ENCODE measurements around the gene TMEM200A.

TMEM200A gene

DNA sequence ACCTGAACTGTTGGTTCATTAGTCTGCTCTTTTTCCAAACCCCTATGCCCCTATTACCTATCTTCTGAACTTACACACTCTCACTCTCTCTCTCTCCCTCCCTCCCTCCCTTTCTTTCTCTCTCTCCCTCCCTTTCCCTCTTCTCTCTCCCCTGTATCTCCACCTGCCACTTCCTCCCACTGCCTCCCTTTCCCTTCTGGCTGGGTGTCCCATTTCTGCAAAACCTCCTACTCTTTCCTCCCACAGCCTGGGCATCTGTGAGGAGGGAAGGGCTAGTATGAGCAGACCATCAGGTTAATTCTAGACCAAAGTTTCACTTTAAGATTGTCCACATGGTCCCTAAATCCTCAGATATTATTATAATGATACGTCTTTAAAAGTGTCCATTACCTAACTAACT is 95.1 kb downstream of the TMEM200A start:
- TF ChIP-seq, protein P1, sequence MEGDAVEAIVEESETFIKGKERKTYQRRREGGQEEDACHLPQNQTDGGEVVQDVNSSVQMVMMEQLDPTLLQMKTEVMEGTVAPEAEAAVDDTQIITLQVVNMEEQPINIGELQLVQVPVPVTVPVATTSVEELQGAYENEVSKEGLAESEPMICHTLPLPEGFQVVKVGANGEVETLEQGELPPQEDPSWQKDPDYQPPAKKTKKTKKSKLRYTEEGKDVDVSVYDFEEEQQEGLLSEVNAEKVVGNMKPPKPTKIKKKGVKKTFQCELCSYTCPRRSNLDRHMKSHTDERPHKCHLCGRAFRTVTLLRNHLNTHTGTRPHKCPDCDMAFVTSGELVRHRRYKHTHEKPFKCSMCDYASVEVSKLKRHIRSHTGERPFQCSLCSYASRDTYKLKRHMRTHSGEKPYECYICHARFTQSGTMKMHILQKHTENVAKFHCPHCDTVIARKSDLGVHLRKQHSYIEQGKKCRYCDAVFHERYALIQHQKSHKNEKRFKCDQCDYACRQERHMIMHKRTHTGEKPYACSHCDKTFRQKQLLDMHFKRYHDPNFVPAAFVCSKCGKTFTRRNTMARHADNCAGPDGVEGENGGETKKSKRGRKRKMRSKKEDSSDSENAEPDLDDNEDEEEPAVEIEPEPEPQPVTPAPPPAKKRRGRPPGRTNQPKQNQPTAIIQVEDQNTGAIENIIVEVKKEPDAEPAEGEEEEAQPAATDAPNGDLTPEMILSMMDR (conservative IDR thresholded peaks at IDR 0.05; ENCODE audit: low read depth): no peak
- no peak overlapping the region for H3K27ac ChIP-seq
- POLR2A ChIA-PET (ENCODE audit: low non-redundant PET): no interaction called here
- CTCF ChIA-PET: no interaction called here
- no peak for DNase-seq (ENCODE audit: low spot score)

GRCh38 chr6:130466052-130466747 is 100.4 kb downstream of the TMEM200A start:
- POLR2A ChIA-PET (ENCODE audit: low non-redundant PET): no interaction called here
- CTCF ChIA-PET: interaction anchor here (0.8 kb wide), 1 partner anchor 135 kb away, joined by 3 read pairs; no protein-coding TSS in a partner anchor
- no peak for DNase-seq (ENCODE audit: low spot score)
- TF ChIP-seq, protein P1 (conservative IDR thresholded peaks at IDR 0.05; ENCODE audit: low read depth): no peak
- H3K27ac ChIP-seq: no peak overlapping the region

DNA sequence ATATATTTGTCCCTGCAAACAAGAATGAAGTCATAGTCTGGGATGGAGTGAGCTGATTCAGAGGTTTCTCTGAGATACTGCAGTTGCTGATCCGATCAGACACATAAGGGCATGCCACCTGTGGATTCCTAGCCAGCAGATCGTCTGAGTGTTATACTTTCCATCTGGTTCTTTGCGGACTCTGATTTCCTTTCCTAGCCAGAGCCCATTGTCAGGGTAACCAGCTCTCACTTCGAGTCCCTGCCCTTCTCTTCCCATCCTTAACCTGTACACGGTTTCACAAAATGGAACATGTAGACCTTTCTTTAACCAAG is 100.9 kb downstream of the TMEM200A start:
- no peak for DNase-seq (ENCODE audit: low spot score)
- POLR2A ChIA-PET (ENCODE audit: low non-redundant PET): no interaction called here

DNA sequence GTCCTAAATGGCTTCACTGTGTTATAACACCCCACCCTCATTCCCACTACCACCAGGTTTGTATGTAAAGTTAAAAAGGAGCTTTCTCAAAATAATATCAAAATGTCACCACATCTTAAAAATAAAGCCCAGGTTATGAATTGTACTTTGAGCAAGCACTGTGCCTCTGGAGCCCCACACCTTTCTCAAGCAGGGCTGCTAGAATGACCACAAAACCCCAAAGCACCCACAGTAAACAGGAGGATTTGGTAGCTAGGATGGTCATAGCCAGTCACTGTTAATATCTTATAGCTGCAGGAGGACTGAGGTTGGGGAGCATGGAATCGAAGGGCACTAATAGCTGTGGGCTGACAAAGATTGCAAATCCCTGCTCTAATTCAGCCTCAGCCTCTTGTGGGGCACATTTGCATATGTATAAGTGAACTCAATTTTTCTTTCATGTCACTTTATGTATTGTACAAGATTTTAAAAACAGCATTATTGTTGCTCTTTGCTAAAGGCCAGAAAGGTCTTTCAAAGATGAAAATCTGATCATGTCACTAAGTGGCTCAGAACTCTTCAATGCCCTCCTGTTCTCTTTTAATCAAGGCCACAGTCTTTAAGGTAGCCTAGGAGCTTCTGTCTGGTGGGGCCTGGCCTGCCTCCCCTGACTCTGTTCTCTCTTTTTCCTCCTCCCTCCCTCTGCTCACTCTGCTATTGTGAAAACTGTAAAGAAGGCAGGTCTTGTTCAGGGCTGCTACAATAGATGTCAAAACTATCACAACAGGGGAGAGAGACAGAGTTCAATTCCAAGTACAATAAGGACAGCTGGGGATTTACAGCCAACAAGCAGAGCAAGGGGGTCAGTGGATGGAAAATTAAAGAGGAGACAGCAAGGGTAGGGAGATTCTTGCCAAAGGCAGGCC is 101.6 kb downstream of the TMEM200A start:
- TF ChIP-seq, protein P1 (conservative IDR thresholded peaks at IDR 0.05; ENCODE audit: low read depth): no peak
- DNase-seq (ENCODE audit: low spot score): no peak
- H3K27ac ChIP-seq: no peak overlapping the region
- ChIA-PET POLR2A (ENCODE audit: low non-redundant PET) (no interaction called here), CTCF (interaction anchor here (0.6 to 0.8 kb wide), 2 partner anchors 70 to 137 kb away, joined by 3 read pairs; no protein-coding TSS in a partner anchor)

More for the DNA sequence above, 100.9 kb downstream of the TMEM200A start:
- CTCF ChIA-PET: interaction anchor here (0.8 kb wide), 1 partner anchor 136 kb away, joined by 3 read pairs; no protein-coding TSS in a partner anchor
- no peak overlapping the region for H3K27ac ChIP-seq
- TF ChIP-seq, protein P1 (conservative IDR thresholded peaks at IDR 0.05; ENCODE audit: low read depth): no peak

DNA sequence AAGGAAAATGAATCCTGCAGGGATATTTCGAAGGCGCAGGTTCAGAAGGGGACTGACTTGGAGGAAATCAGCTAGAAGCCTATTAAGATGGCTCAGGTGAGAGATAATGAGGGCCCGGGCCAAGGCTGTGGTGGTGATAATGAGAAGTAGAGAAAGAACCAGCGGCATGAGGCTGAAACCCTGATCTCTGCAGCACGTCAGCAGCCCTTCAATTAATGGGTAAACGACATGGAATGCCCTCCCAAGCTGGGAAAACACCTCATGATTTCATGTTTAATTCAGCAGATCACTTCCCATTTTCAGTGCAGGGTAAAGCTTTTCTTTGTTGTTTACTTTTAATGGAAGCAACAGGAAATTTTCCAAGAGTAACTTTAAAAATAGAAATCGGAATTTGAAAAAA is 104.9 kb downstream of the TMEM200A start:
- TF ChIP-seq, protein P1 (conservative IDR thresholded peaks at IDR 0.05; ENCODE audit: low read depth): no peak
- POLR2A ChIA-PET (ENCODE audit: low non-redundant PET): no interaction called here
- no peak for DNase-seq (ENCODE audit: low spot score)
- no peak overlapping the region for H3K27ac ChIP-seq
- CTCF ChIA-PET: interaction anchor here (0.7 kb wide), 1 partner anchor 53 kb away, joined by 3 read pairs; no protein-coding TSS in a partner anchor

DNA sequence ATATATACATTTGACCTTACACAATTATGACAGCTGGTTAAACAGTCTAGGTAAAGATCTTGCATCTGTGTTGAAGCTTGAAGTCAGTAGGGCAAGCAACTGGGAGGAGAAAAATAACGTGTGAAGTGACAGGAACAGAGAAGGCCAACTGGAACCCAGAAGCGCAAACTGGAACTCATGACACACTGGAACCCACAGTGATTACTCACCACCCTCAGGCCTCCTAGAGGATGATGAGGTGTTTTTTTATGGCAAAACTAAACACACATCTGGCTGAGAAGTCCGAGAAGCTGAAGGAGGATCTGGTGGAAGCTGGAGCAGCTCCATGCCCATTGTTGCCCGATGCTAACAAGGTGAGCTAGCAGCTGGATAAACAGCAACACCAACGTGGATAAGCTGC is 108.1 kb downstream of the TMEM200A start:
- TF ChIP-seq, protein P1 (conservative IDR thresholded peaks at IDR 0.05; ENCODE audit: low read depth): no peak
- CTCF ChIA-PET: interaction anchor here (0.6 kb wide), 2 partner anchors 90 to 149 kb away, joined by 3 to 4 read pairs; no protein-coding TSS in a partner anchor
- H3K27ac ChIP-seq: no peak overlapping the region
- POLR2A ChIA-PET (ENCODE audit: low non-redundant PET): no interaction called here
- peak; percentile 24 for DNase-seq (ENCODE audit: low spot score)

All from RWPE1 (cell line).